Rectal smooth muscle tissue (tissue), 1 donor: Measurements from ENCODE around the gene ZNF334.

ENCODE experiments used
- H3K27ac ChIP-seq: one replicate; pipeline ENCODE4 v1.7.0; 2013; ENCODE audit warnings: low read depth, low read length, inconsistent platforms
- H3K27me3 ChIP-seq: one replicate; pipeline ENCODE4 v1.7.0; 2013; ENCODE audit warnings: low read length; ENCODE audit not compliant: control insufficient read depth, insufficient read depth
- H3K36me3 ChIP-seq: one replicate; pipeline ENCODE4 v1.7.0; 2013; ENCODE audit warnings: low read length; ENCODE audit not compliant: control insufficient read depth, insufficient read depth
- H3K4me1 ChIP-seq: one replicate; pipeline ENCODE4 v1.7.0; 2013; ENCODE audit warnings: low read length; ENCODE audit not compliant: control insufficient read depth, insufficient read depth
- H3K4me3 ChIP-seq: one replicate; pipeline ENCODE4 v1.7.0; 2013; ENCODE audit warnings: low read length
- H3K9ac ChIP-seq: one replicate; pipeline ENCODE4 v1.7.0; 2013; ENCODE audit warnings: low read length

Gene ZNF334

DNA sequence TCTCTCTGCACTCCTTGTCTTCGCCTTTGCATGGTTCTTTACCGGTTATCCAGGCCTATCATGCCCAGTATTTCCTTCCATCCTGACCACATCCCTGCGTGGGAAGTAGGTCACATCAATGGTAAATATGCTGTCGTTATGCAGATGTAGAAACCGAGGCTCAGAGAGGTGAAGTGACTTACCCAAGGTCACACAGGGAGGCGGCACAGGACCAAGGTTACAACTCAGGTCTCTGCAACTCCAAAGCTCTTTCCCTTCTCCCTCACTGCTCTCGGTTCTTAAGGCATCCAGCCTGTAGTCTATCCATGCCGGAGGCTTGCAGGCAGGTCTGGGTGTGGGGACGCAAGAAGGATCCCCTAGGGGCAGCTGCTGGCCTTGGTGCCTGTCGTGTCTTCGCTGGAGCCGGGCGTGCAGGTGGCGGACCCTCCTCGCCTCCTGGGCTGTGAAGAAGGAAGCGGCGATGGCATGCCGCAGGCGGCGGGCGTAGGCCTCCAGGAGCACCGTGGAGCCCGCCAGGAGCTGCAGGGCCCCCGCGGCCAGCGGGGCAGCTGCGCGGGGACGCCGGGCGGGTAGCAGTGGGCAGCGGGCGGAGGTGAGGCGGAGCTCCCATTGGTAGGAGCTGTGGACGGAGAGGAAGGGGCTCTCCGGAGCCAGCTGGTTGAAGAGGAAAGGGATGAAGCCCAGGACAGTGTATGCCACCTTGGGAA lies 28.0 kb upstream of the ZNF334 start:
- Histone ChIP-seq H3K36me3 (no peaks in the 10 kb centered on the region), H3K9ac (no peak overlapping the region), H3K27me3 (no peaks in the 10 kb centered on the region), H3K4me1 (no peaks in the 10 kb centered on the region), H3K4me3 (no peak overlapping the region), H3K27ac (no peak overlapping the region)

DNA sequence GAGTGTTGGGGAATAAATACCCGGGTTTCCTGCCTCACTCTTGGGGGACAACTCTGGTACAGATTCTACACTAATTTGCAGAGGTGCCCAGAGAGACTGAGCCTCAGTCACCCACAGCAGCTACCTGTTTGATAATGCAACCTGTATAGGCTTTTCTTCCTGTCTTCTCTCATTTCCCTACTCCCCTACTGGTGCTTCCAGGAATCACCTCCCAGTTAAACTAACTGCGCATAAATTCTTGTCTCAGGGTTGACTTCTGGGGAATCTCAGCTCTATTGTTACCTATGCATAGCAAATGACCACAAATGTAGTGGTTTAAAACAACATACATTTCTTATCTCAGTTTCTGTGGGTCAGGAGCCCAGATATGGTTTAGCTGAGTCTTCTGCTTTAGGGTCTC lies 25.8 kb upstream of the ZNF334 start:
- Histone ChIP-seq H3K4me1 (no peaks in the 10 kb centered on the region), H3K36me3 (no peaks in the 10 kb centered on the region), H3K27me3 (no peaks in the 10 kb centered on the region), H3K9ac (no peak overlapping the region), H3K27ac (no peak overlapping the region), H3K4me3 (no peak overlapping the region)

DNA sequence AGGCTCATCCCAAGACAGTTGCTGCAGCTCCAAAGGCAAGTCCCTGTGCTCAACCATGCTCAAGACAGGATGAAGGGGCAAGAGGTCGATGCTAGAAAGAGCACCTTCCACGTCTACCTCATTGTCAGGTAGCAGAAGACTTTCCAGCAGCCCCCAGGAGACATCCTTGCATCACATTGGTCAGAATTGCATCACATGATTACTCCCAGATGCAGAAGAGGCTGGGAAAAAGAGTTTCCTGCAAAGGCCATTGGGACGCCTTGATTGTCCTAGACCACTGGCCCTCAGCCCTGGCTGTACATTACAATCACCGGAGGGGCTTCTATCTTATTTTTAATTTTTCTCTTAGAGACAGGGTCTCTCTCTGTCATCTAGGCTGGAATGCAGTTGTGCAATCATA lies 17.3 kb upstream of the ZNF334 start:
- Histone ChIP-seq H3K27ac (no peak overlapping the region), H3K4me3 (no peak overlapping the region), H3K27me3 (no peaks in the 10 kb centered on the region), H3K36me3 (no peaks in the 10 kb centered on the region), H3K9ac (no peak overlapping the region), H3K4me1 (no peaks in the 10 kb centered on the region)

DNA sequence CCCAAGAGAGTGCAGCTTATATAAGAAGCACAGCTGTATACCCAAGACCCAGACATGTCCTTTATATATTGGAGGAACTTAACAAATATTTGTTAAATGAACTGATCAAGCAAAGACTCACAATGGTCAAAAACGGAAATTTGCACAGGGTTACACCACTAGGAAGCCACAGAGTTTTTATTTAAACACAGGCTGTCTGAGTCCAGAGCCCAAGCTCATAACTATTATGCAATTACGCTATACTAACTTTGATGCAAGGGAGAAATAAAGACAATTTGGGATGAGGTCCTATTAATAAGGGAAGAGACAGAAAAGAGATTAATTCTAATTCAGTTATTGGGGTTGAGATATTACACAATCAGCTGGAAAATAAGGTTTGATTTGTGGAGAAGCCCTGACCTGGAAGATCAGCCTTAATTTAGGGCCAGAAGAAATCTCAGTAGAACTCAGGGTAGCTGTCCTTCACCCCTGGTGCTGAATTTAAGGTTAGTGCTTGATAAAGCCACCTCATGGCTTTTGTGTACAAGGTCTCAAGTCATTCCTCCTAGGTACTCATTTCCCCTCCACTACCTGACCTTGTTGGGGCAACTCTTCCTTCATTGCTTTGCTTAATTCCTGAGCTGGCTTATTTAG lies 10.5 kb upstream of the ZNF334 start:
- Histone ChIP-seq H3K36me3 (no peaks in the 10 kb centered on the region), H3K27ac (no peak overlapping the region), H3K9ac (no peak overlapping the region), H3K27me3 (no peaks in the 10 kb centered on the region), H3K4me3 (no peak overlapping the region), H3K4me1 (no peaks in the 10 kb centered on the region)

DNA sequence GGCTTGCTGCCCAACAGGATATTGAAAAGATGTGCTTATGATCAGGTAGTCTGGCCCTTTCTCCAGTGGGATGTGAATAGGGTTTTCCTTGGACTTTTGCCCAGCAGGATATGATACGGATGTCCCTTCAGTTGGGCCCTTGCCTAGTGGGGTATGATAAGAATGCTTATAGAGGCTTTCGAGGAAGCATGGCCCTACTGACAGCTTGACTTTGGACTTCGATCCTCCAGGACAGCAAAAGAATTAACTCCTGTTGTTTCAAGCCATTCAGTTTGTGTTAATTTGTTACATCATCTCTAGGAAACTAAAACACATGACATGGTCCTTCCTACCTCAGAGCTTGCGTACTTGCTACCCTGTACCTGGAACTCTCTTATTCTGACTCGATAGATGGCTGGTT lies 9.7 kb upstream of the ZNF334 start:
- Histone ChIP-seq H3K4me1 (no peaks in the 10 kb centered on the region), H3K4me3 (no peak overlapping the region), H3K27ac (no peak overlapping the region), H3K27me3 (no peaks in the 10 kb centered on the region), H3K36me3 (no peaks in the 10 kb centered on the region), H3K9ac (no peak overlapping the region)

DNA sequence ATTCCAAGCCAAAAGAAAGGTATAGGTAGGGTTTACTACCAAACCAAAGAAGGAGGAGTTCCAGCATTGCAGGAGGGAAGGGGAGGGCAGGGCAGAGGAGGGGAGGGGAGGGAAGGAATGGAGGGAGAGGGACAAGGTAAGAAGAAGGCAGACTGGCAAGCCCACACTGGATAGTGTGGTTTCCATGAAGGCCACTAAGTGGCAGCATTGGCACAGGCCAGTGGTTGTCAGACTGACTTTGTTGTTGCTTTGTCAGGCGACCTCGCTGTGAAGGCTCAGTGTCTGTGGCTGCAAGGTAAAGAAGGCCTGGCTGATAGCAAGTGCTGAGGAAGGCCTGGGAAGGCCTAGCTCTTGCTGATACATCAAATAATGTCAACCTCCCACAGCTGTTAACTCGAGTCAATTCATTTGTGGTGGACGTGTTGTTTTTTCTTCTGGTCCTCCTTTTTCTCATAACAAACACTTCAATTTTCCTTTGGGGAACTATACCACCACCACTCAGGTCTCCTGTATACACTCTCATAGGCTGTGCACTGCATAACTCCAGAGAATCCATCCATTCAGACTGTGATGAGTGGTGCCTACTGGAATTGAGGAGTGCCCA lies 7.7 kb upstream of the ZNF334 start:
- Histone ChIP-seq H3K9ac (no peak overlapping the region), H3K36me3 (no peaks in the 10 kb centered on the region), H3K4me1 (no peaks in the 10 kb centered on the region), H3K27ac (no peak overlapping the region), H3K27me3 (no peaks in the 10 kb centered on the region), H3K4me3 (no peak overlapping the region)

DNA sequence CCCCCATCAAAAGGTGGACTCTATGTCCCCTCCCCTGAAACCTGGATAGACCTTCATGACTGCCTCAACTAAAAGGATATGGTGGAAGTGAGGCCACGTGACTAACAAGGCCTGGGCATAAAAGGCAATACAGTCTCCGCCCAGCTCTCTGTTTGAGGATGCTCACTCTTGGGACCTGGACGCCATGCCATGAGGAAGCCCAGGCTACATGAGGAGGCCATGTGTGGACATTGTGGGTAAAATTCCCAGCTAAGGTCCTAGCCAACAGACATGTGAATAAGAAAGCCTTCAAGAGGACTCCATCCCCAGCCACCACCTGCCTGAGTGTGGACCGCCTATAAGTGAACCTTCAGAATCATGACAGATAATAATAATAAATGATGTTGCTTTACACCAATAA lies 7.2 kb upstream of the ZNF334 start:
- Histone ChIP-seq H3K27ac (no peak overlapping the region), H3K9ac (no peak overlapping the region), H3K36me3 (no peaks in the 10 kb centered on the region), H3K27me3 (no peaks in the 10 kb centered on the region), H3K4me1 (no peaks in the 10 kb centered on the region), H3K4me3 (no peak overlapping the region)

DNA sequence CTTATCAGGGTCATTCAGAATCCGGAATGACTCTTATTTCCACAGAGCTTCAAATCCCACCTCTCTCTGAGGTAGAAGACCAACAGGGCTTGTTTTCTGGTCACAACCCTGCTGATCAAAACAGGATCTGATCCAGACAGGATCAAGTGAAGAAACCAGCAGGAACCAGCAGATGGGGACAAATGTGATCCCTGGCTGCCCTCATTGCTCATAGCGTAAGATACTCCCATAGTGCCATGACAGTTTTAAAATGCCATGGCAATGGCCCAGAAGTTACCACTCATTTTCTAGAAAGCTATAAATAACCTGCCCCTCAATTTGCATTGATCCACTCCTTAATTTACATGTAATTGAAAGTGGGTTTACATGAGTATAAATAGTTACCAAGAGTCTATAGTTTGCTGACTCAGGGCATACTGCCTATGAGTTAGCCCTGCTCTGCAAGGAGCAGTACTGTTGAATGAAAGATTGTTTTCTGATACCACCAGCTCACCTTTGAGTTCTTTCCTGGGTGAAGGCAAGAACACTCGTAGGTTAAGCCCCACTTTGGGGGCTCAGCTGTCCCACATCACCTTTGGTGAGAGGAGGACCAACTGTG lies 6.2 kb upstream of the ZNF334 start:
- Histone ChIP-seq H3K4me3 (no peak overlapping the region), H3K36me3 (no peaks in the 10 kb centered on the region), H3K27me3 (no peaks in the 10 kb centered on the region), H3K9ac (no peak overlapping the region), H3K27ac (no peak overlapping the region), H3K4me1 (no peaks in the 10 kb centered on the region)

DNA sequence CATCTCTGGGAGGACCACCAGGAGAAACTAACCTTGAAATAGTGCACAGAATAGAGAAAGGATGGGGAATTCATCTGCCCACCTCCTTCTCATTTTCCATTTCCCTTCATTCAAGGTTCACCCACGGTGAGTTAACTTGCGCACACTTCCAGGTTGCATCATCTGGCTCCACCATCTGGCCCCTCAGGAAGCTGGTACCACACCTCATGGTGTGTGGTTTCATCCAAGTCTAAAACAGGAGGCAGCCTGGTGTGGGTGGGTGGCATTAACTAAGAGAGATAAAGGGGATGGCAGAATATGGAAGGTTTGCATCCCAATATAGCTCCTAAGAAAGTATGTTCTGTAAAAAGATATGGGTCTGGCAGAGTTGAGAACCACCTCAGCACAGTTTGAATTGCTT lies 3.8 kb downstream of the ZNF334 start:
- Histone ChIP-seq H3K9ac (no peak overlapping the region), H3K27me3 (no peaks in the 10 kb centered on the region), H3K36me3 (no peaks in the 10 kb centered on the region), H3K4me3 (no peak overlapping the region), H3K27ac (no peak overlapping the region), H3K4me1 (peaks cover 5% of the 10 kb centered on the region)

DNA sequence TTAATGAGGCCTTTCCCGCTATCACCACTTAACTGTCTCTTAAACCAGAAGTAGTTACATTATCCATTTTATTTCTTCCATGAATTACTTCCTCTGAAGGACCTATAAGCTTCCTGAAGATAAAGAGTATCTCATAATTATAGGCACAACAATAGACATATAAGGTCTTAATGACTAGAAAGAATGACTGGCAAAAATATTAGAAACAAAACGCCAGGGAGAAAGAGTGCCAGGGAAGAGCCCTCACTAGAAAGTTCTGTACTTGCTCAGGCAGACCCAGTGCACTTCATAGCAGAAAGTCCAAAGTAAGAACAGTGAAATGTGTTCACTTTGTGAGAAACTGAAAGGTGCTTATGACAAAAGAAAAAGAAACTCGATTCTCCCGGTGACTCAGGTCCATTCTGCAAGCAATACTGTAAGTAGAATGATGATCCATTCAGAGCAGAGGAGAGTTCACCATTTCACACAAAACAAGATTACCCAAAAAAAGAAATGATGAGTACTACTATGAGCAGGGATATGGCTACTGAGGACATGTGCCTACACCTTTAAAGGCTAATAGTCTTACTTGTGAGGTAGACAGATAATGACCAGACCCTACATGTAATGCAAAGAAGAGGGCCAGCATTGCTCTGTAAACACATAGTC lies 5.5 kb downstream of the ZNF334 start:
- Histone ChIP-seq H3K4me3 (no peak overlapping the region), H3K4me1 (peaks cover 3% of the 10 kb centered on the region), H3K9ac (no peak overlapping the region), H3K27ac (no peak overlapping the region), H3K36me3 (no peaks in the 10 kb centered on the region), H3K27me3 (no peaks in the 10 kb centered on the region)

DNA sequence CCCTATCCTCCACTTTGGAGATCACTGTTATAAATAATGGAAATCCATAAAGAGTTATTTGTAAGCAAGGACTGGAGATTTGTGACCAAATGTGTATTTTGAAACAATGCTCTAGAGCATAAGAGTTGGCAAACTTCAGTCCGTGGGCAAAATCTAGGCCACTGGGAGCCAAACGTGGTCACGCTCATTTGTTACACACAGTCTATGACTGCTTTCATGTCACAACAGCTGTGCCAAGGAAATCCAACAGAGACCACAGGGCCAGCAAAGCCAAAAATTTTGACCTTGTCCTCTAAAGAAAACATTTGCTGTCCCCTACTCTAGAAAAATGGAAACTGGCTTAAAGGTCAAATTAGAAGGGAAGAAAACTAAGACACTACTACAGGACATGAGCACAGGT lies 7.9 kb downstream of the ZNF334 start:
- Histone ChIP-seq H3K4me3 (no peak overlapping the region), H3K27ac (no peak overlapping the region), H3K36me3 (no peaks in the 10 kb centered on the region), H3K27me3 (no peaks in the 10 kb centered on the region), H3K4me1 (no peaks in the 10 kb centered on the region), H3K9ac (no peak overlapping the region)

DNA sequence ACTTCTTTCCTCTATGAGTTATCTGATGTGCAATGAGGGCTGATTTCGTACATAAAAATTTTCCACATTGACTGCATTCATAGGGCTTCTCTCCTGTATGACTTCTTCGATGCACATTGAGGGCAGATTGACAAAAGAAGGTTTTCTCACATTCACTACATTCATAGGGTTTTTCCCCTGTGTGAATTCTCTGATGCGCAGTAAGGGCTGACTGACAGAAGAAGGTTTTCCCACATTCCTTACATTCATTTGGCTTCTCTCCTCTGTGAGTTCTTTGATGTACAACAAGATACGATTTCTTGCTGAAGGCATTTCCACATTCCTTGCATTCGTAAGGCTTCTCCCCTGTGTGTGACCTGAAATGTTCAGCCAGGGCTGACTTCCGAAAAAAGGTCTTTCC lies 11.4 kb downstream of the ZNF334 start:
- Histone ChIP-seq H3K36me3 (no peaks in the 10 kb centered on the region), H3K27ac (no peak overlapping the region), H3K4me3 (no peak overlapping the region), H3K4me1 (no peaks in the 10 kb centered on the region), H3K9ac (no peak overlapping the region), H3K27me3 (no peaks in the 10 kb centered on the region)
